ENCODE measurements around the gene CASQ2. TPM values are rescaled to one million over a fixed set of nuclear protein-coding genes. Genes with fewer than 3 reads are reported as not detected.

CASQ2 gene
- polyA plus RNA-seq, 1 of the 3 experiments (the other 2 are of a cell fraction): not detected

- no peaks in the 10 kb centered on the region; the same call in 1 of the 2 replicates for H3K27me3 ChIP-seq (ENCODE audit: insufficient read depth)
- CTCF ChIA-PET: interaction anchor here (0.9 to 5.2 kb wide), 16 partner anchors 9 to 626 kb away, joined by 3 to 48 read pairs (median 7); partner anchors contain the start of gene VANGL1
- no peak overlapping the region for H3K9ac ChIP-seq
- H3K9me2 ChIP-seq: no peaks in the 10 kb centered on the region
- TF ChIP-seq TCF12 (IDR thresholded peaks at IDR 0.05) (no peak), FOXJ3 (CRISPR knock-in tag; IDR thresholded peaks at IDR 0.05) (no peak), MEF2A (IDR thresholded peaks at IDR 0.05; ENCODE audit: borderline replicate concordance, low read depth) (no peak), RXRA (IDR thresholded peaks at IDR 0.05; ENCODE audit: borderline replicate concordance, low read depth) (no peak), YY1 (IDR thresholded peaks at IDR 0.05; ENCODE audit: low read depth) (no peak), RFX5 (IDR thresholded peaks at IDR 0.05; ENCODE audit: low read length) (no peak), USF1 (IDR thresholded peaks at IDR 0.05; ENCODE audit: borderline replicate concordance, low read depth) (no peak), EP300 (IDR thresholded peaks at IDR 0.05; ENCODE audit: borderline replicate concordance in 1 of 2, low read depth in 1 of 2, low read length in 1 of 2) (no peak)
- TF ChIP-seq, protein P1, sequence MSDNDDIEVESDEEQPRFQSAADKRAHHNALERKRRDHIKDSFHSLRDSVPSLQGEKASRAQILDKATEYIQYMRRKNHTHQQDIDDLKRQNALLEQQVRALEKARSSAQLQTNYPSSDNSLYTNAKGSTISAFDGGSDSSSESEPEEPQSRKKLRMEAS (IDR thresholded peaks at IDR 0.05; ENCODE audit: low read depth): no peak
- no peak overlapping the region for H3K4me3 ChIP-seq (ENCODE audit: low read depth in 2 of 2, low read length in 1 of 2)
- no peaks in the 10 kb centered on the region for H3F3A ChIP-seq (replicated peaks; ENCODE audit: insufficient read depth)
- H4K20me1 ChIP-seq (ENCODE audit: insufficient read depth): no peaks in the 10 kb centered on the region
- H3K4me1 ChIP-seq (ENCODE audit: control insufficient read depth in 1 of 2, insufficient read depth in 2 of 2, low read depth in 1 of 2, low read length in 1 of 2): no peaks in the 10 kb centered on the region
- no peaks in the 10 kb centered on the region for H3K79me2 ChIP-seq (ENCODE audit: insufficient read depth)
- H3K4me2 ChIP-seq: no peak overlapping the region
- H3K36me3 ChIP-seq (replicated peaks in 1 of 2; ENCODE audit: control insufficient read depth in 1 of 2, insufficient read depth in 2 of 2, low read length in 1 of 2): no peaks in the 10 kb centered on the region
- DNase-seq: no peak
- no peak overlapping the region for H2AFZ ChIP-seq (ENCODE audit: low read depth)
- POLR2A ChIA-PET: interaction anchor here (0.9 kb wide), 1 partner anchor 157 kb away, joined by 4 read pairs; no protein-coding TSS in a partner anchor
- WGBS (ENCODE audit: low lambda C conversion rate): 11% methylated on average over 1 of the region's 1 CpG
- no peak overlapping the region for H3K27ac ChIP-seq (ENCODE audit: low read depth in 2 of 2, low read length in 1 of 2)
- H3K9me3 ChIP-seq: no peaks in the 10 kb centered on the region
Observed at GRCh38 chr1:115765091-115765490, 3.4 kb downstream of the CASQ2 start.

DNA sequence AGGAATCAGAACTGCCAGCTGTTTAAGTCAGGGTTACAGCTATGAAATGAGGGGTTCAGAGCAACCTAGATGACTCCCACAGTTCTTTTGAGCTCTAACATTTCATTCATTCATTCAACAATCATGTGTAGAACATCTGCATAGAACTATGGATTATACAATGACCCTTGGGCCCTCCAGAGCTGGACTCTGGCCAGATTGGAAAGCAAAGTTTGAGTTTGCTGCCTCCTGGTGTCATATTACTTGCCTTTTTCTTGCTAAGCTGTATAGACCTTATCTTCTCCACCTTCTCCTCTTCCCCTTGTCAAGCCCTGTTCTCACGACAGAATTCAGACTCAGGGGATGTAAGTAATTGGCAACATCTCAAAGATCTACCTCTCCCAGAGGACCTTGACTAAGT lies 4.0 kb downstream of the CASQ2 start:
- Histone ChIP-seq H3K79me2 (ENCODE audit: insufficient read depth) (no peaks in the 10 kb centered on the region), H3K27ac (ENCODE audit: low read depth in 2 of 2, low read length in 1 of 2) (no peak overlapping the region), H3K9ac (no peak overlapping the region), H3K9me2 (no peaks in the 10 kb centered on the region), H3K4me1 (ENCODE audit: control insufficient read depth in 1 of 2, insufficient read depth in 2 of 2, low read depth in 1 of 2, low read length in 1 of 2) (no peaks in the 10 kb centered on the region), H3K4me2 (no peak overlapping the region), H3K4me3 (ENCODE audit: low read depth in 2 of 2, low read length in 1 of 2) (no peak overlapping the region), H3K36me3 (replicated peaks in 1 of 2; ENCODE audit: control insufficient read depth in 1 of 2, insufficient read depth in 2 of 2, low read length in 1 of 2) (no peaks in the 10 kb centered on the region), H3K9me3 (no peaks in the 10 kb centered on the region), H2AFZ (ENCODE audit: low read depth) (no peak overlapping the region), H3F3A (replicated peaks; ENCODE audit: insufficient read depth) (no peaks in the 10 kb centered on the region), H3K27me3 (ENCODE audit: insufficient read depth) (no peaks in the 10 kb centered on the region; the same call in 1 of the 2 replicates), H4K20me1 (ENCODE audit: insufficient read depth) (no peaks in the 10 kb centered on the region)
- ChIA-PET CTCF (interaction anchor here (0.6 to 5.2 kb wide), 20 partner anchors 9 to 626 kb away, joined by 3 to 48 read pairs (median 6); partner anchors contain the start of gene VANGL1), POLR2A (interaction anchor here (0.9 kb wide), 1 partner anchor 156 kb away, joined by 4 read pairs; no protein-coding TSS in a partner anchor)
- 10% methylated on average over 1 of the region's 1 CpG for WGBS (ENCODE audit: low lambda C conversion rate)
- no peak for TF ChIP-seq EP300 (IDR thresholded peaks at IDR 0.05; ENCODE audit: borderline replicate concordance in 1 of 2, low read depth in 1 of 2, low read length in 1 of 2)
- TF ChIP-seq NFIC (IDR thresholded peaks at IDR 0.05; ENCODE audit: borderline replicate concordance): peak; percentile 55; the same call in 1 of the 2 replicates
- TF ChIP-seq CTCF (IDR thresholded peaks at IDR 0.05): peak; percentile 52
- peak; percentile 67 for TF ChIP-seq RAD21 (IDR thresholded peaks at IDR 0.05; ENCODE audit: low read length)
- peak; percentile 62; the same call in 1 of the 2 replicates for TF ChIP-seq SMC3 (IDR thresholded peaks at IDR 0.05; ENCODE audit: low read depth, low read length)
- peak; percentile 45 for DNase-seq

Data from SK-N-SH (cell line).